CD1c-positive myeloid dendritic cell (primary cell): Measurements from ENCODE around the gene TIMD4.
A peak's percentile ranks its signal among the peaks of the same experiment; 100 is the strongest.
"Not testable (repeated sequence)": the region's sequence is repeated elsewhere in the genome, so short reads cannot be mapped to it uniquely, and the experiment has no call there.

Experiments
- DNase-seq: peaks from one replicate; pipeline ENCODE4 v3.0.0-alpha.2; 2016; ENCODE audit errors: extremely low spot score

The TIMD4 gene

GRCh38 chr5:156963125-156963524 is at the start of gene TIMD4:
TIMD4 (minus strand) TSS chr5:156963226; CDS start chr5:156963198, 28 bp downstream.
- DNase-seq: no peak

DNA sequence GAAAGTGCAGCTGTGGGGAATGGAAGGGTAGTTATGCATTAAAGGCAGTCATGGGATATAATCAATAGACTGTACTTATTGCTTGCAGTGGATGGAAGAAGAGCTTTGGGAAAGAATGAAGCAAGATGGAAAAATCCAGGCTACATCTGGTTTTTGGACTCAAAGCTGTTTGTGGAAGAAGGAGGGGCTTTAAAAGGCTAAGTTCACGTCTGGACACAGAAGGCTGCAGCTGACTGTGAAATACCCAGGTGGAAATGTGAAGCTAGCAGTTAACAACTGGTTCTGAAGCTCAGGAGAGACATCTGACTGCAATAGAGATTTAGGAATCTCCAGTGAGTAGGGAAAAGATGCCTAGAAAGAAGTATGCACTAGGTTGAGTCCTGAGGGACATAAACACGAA is 43.2 kb upstream of the TIMD4 start:
- no peak for DNase-seq

DNA sequence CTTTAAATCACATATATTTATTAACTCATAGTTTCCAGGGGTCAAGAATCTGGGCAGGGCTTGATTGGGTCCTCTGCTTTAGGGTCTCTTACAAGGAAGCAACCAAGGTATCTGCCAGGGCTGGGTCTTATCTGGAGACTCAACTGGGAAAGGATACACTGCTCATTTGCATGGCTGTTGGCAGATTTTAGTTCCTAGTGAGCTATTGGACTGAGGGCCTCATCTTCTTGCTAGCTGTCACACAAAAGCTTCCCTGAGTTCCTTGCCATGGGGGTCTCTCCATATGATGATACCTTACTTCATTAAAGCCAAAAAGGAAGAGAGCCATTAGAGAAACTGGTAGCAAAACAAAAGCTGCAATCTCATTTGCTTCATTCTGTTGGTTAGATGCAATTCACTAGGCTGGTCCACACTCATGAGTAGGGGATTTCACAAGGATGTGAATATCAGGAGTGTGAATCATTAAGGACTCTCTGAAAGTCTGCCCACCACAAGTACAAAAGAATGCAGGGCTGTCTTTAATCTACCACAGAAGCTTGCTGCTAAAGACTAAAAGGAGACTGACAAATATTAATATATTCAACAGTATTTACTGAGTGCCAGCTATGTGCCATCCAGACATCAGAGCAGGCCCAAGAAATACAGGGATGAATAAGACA is 42.0 kb upstream of the TIMD4 start:
- DNase-seq: no peak

DNA sequence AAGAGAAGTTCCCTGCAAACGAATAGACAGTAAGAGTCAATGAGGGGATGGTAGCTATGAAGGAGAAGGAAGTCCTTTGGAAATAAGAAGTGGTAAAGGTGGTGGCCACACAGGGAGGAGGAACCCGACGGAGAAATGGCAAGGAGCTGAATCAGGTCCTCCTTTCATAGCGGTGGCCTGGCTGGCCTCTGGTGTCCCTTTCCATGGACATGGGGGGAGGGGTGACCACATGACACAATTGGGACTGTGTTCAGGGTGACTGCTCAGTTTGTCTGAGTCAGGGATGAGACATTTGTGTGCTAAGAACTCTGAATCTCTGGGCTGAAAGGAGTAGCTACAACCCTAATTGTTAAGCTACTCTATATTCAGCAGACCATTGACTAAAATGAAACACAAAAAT is 28.7 kb upstream of the TIMD4 start:
- DNase-seq: no peak

GRCh38 chr5:156984064-156984463 is 21.0 kb upstream of the TIMD4 start:
- DNase-seq: no peak

DNA sequence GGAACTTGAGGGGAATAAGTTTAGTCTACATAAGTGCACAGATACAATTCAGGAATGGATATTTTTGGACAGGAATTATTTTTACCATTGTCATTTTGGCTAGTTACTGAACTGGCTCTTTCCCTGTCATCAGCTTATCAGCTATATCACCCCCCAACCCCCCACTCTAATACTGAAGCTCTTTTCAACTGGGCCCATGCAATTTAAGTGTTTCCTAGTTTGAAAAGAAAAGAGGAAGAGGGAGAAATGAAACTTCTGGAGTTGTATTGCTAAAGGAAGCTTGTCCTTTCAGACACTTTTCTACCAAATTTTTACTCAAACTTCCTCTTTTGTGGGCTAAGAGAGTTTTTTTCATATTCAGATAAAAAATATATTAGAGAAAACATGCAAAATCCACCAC is 18.5 kb upstream of the TIMD4 start:
- peak; percentile 64 for DNase-seq

DNA sequence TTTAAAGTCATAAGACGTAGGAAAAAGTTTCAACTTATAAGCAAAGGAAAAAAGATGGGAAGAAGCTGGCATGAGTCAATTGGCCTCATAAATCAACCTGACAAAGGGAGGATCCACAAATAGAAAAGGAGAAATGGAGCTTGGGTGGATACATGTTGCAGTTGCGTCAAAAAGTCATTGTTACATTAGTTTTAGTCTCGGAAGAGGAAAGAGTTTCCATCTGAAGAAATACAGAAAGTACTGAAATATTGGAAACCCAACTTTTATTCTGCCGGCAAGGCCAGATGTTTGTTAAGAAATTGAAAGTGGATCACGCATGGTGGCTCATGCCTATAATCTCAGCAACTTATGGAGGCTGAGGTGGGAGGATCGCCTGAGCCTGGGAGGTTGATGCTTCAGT is 11.3 kb upstream of the TIMD4 start:
- DNase-seq: no peak

DNA sequence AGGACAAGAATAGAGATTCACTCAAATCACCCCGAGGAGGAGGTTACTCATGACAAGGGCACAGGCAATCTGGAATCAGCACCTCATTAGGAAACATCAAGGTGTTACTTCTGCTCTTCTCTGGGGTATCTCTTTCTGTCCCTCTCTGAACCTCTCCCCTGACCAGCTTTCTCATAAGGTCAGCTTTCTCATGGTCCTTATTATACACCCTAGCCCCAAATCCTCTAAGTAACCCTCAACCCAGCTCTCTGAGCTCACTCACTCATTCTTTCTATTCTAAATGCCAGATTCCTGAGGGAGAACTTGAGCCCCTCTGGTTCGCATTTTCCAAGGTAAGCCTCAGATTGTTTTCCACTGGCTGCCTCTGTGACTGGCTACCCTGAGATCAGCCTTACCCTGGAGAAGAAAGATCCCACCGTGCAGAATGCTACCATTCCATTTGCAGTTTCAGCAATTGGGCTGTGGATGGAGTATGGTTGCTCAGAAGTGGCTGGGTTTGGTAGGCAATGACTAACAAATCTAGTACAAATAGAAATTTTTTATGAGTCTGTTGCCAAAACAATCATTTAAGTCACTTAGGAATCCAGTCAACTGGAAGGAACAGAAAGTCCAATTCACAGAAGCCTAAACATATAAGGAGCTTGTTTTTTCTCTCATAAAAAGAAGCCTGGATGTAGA is 9.0 kb upstream of the TIMD4 start:
- no peak for DNase-seq

DNA sequence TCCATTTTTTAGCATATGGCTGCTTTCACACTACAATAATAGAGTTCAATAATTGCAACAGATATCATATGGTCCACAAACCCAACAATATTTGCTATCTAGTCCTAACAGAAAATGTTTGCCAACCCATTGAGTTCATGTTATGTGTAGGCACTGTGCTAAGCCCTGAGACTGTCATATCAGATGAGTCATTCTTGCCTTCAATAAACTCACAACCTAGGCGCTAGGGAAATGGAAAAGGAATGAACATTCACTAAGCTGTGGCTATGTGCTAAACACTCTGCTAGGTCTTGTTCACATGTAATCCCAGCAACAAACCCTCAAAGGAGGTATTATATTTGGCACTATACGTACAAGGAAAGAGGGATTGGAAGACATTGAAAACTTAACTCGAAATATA is 8.4 kb upstream of the TIMD4 start:
- no peak for DNase-seq

GRCh38 chr5:156967386-156967785 is 4.4 kb upstream of the TIMD4 start:
- DNase-seq: not testable (repeated sequence)

- DNase-seq: no peak
Measured at GRCh38 chr5:156956321-156956720, 6.7 kb downstream of the TIMD4 start.

DNA sequence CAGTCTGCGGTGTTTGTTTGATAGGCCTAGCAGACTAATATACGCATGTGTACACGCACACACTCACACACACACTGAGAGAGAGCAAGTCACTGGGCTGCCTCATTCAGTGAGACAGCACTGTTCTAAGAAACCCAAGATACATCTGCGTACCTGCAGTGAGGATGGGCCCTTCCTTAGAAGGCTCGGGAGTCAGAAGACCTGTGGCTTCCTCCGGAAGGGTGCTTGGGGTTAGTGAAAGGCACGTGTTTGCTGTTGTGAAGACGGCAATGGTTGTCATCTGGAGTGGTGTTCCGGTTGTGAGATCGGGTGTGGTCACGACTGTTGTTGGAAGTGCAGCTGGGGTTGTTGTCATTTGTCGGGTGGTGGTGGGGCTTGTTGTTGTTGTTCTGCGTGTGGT is 11.7 kb downstream of the TIMD4 start:
- DNase-seq: no peak

- no peak for DNase-seq
Measured at GRCh38 chr5:156950716-156951115, 12.3 kb downstream of the TIMD4 start.

- no peak for DNase-seq
Measured at GRCh38 chr5:156949424-156949823, 13.6 kb downstream of the TIMD4 start.

DNA sequence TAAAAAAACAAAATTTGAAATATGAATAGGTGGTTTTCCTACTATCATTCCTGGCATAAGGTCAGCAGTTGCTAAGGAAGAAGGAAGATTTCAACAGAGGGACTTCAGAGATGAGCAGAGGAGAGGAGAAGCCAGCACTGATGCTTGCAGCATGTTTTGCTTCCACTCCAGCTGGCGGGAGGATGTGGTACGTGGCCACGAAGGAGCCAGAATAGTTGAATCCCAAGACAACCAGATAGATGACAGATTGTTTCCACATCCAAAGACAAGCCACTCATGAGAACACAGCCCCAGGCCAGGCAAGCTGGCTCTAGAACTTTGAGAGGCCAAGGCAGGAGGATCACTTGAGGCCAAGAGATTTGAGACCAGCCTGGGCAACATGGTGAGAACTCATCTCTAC is 15.1 kb downstream of the TIMD4 start:
- DNase-seq: no peak

GRCh38 chr5:156942064-156942463 is 21.0 kb downstream of the TIMD4 start:
- no peak for DNase-seq

GRCh38 chr5:156940462-156940861 is 22.6 kb downstream of the TIMD4 start:
- not testable (repeated sequence) for DNase-seq

GRCh38 chr5:156936972-156937371 is 26.1 kb downstream of the TIMD4 start:
- no peak for DNase-seq

- DNase-seq: peak; percentile 47
Measured at GRCh38 chr5:156934450-156935211, 28.4 kb downstream of the TIMD4 start.

GRCh38 chr5:156929366-156929948 is 33.6 kb downstream of the TIMD4 start:
- no peak for DNase-seq

- DNase-seq: no peak
Measured at GRCh38 chr5:156927545-156927944, 35.5 kb downstream of the TIMD4 start.

DNA sequence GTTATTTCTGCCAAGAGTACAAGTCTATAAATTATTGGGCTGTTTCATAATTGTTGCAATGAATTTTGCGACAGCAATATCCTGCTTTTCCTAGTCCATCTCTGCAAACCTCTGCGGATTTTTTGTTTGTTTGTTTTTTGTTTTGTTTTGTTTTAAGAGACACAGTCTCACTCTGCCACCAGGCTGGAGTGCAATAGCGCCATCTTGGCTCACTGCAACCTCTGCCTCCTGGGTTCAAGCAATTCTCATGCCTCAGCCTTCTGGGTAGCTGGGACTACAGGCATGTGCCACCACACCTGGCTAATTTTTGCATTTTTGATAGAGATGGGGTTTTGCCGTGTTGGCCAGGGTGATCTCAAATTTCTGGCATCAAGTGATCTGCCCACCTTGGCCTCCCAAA is 37.3 kb downstream of the TIMD4 start:
- not testable (repeated sequence) for DNase-seq
